Panc1 (cell line): ENCODE measurements around the gene MLH3.

ENCODE experiments used
- CTCF ChIP-seq: fragments of 450-650 bp; IDR thresholded peaks from 2 replicates; pipeline ENCODE4 v1.5.1; 2017; ENCODE audit warnings: mild to moderate bottlenecking
- POLR2AphosphoS5 ChIP-seq: IDR thresholded peaks from 2 replicates; pipeline ENCODE4 v1.6.1; 2012; ENCODE audit warnings: mild to moderate bottlenecking, low read depth, low read length, moderate library complexity

DNA sequence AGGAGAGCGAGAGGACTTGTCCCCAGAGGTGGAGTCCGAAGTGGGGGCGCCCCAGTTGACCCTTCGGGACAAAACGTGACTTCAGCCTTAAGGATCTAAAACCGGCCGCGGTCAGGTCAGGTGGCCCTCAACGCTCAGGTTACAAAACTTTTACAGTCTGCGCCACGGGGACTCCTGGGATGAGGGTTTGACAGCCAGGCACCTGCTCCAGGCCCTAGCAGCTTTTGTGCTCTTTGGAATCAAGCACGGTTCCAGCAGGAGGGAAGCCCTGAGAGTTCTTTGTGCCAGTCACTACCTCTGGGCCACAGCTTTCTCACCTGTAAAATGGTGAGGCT lies 18.5 kb upstream of the MLH3 start:
- TF ChIP-seq CTCF (no peak), POLR2AphosphoS5 (no peak)
